Measurements from ENCODE around the gene TRAPPC3. TPM values are rescaled to one million over a fixed set of nuclear protein-coding genes. Genes with fewer than 3 reads are reported as not detected.

Gene TRAPPC3
- total and polyA plus RNA-seq, 9 of the 15 experiments (the other 6 are each of a cell fraction or from before 2014, with no cell fraction given) = 20.6 to 141 (median 112) TPM

- TF ChIP-seq ZBTB7A (IDR thresholded peaks at IDR 0.05; ENCODE audit: borderline replicate concordance, control insufficient read depth, low read depth, low read length) (0 out of 2 replicates have a peak, but pooled peaks have one; percentile 21), HLTF (IDR thresholded peaks at IDR 0.05) (no peak), ETV1 (tag; conservative IDR thresholded peaks at IDR 0.05; ENCODE audit: low read depth) (peak; percentile 38; the same call in 1 of the 2 replicates), WHSC1 (IDR thresholded peaks at IDR 0.05; ENCODE audit: low read length) (no peak), POLR2G (IDR thresholded peaks at IDR 0.05; ENCODE audit: low read depth, low read length) (0 out of 2 replicates have a peak, but pooled peaks have one; percentile 16), ELK1 (CRISPR knock-in tag; IDR thresholded peaks at IDR 0.05) (no peak), MAX (CRISPR knock-in tag; IDR thresholded peaks at IDR 0.05) (no peak), TOE1 (IDR thresholded peaks at IDR 0.05; ENCODE audit: borderline replicate concordance) (no peak), TOE1 (CRISPR knock-in tag; IDR thresholded peaks at IDR 0.05; ENCODE audit: borderline replicate concordance, low read depth) (no peak), HBP1 (CRISPR knock-in tag; IDR thresholded peaks at IDR 0.05) (no peak)
Measured at GRCh38 chr1:36151845-36152203, 2.5 kb upstream of the TRAPPC3 start (continued).

All from K562 (cell line).